GM21825 (cell line): ENCODE data around the gene TMEM203.

ENCODE experiments used
- ATAC-seq: cut with Tn5 transposase; IDR thresholded peaks from one replicate; pipeline ENCODE4 v1.9.1; 2021; ENCODE audit warnings: mild to moderate bottlenecking, moderate library complexity; ENCODE audit not compliant: unreplicated experiment

Gene TMEM203

DNA sequence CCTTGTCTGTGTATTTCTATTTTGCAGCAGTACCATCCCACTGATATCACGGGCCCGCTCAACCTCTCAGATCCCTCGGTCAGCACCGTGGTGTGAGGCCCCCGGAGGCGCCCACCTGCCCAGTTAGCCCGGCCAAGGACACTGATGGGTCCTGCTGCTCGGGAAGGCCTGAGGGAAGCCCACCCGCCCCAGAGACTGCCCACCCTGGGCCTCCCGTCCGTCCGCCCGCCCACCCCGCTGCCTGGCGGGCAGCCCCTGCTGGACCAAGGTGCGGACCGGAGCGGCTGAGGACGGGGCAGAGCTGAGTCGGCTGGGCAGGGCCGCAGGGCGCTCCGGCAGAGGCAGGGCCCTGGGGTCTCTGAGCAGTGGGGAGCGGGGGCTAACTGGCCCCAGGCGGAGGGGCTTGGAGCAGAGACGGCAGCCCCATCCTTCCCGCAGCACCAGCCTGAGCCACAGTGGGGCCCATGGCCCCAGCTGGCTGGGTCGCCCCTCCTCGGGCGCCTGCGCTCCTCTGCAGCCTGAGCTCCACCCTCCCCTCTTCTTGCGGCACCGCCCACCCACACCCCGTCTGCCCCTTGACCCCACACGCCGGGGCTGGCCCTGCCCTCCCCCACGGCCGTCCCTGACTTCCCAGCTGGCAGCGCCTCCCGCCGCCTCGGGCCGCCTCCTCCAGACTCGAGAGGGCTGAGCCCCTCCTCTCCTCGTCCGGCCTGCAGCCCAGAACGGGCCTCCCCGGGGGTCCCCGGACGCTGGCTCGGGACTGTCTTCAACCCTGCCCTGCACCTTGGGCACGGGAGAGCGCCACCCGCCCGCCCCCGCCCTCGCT lies 37.5 kb downstream of the TMEM203 start:
- ATAC-seq, result no peak

DNA sequence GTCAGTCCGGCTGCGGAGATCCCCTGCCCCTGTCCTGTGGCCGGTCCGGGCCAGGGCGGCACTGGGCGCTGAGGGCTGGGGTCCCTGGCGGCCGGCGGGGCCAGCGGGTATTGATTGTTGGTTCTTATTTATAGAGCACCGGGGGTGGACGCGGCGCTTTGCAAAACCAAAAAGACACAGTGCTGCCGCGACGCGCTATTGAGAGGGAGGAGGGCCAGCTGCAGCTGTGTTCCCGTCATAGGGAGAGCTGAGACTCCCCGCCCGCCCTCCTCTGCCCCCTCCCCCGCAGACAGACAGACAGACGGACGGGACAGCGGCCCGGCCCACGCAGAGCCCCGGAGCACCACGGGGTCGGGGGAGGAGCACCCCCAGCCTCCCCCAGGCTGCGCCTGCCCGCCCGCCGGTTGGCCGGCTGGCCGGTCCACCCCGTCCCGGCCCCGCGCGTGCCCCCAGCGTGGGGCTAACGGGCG lies 38.1 kb downstream of the TMEM203 start:
- ATAC-seq, result no peak

DNA sequence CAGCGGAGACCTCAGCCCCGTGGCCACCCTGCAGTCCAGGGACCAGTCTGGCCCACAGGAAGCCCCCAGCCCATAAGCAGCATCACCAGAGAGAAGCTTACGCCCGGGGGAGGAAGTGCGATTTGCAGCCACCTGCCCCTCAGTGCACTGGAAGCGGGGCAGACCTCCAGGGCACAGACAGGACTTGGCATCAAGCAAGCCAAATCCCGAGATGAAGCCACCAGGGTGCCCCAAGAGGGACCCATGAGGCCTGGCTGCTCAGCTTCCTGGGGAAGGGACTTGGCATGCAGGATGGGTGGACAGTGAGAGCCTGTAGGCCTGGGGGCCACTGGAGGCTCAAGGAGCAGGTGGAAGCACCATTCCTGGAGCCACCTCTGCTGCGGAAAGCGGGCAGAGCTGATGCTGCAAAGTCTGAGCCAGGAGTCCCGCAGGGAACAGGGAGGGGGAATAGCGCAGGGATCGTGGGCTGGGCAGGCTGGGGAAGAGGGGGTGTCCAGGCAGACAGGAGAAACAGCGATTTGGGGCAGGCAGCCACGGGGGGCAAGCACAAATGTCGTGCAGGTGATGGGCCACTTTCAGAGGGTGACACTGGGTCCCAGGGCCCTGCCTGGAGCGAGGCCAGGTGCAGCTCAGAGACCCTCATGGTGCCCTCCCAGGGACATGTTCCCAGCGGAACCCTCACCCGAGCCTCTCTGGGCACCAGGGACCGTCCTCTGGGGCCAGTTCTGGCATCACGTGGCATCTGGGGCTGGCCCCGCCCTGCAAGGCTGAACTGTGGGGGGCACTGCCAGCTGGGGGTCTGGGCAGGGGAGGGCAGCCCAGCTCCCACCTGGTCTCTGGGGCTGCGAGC lies 38.8 kb downstream of the TMEM203 start:
- no peak for ATAC-seq

DNA sequence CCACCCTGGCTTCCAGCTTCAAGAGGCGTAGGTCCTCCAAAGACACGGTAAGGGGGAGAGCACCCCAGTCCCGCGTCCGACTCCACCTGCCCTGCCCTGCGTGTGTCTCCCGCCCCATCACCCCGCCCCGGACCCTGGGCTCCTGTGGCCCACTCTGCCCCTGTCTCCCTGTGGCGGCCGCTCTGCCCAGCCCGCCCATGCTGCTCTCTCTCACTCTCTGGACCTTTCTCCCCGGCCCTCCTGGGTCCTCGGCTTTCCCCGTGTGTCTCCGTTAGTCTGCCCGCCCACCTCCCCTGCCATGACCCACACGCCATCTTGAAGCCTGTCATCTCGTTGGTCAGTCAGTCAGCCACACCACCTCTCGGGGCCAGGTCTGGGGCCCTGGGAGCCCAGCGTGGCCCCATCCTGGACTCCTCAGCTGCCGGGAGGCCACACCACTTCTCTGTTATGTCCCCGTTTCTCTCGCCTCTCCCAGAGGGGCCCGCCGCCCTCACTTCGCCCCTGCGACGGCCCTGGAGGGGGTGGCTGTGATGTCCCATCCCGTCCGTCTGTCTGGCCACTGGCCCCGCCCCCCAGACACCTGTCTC lies 40.1 kb downstream of the TMEM203 start:
- no peak for ATAC-seq

DNA sequence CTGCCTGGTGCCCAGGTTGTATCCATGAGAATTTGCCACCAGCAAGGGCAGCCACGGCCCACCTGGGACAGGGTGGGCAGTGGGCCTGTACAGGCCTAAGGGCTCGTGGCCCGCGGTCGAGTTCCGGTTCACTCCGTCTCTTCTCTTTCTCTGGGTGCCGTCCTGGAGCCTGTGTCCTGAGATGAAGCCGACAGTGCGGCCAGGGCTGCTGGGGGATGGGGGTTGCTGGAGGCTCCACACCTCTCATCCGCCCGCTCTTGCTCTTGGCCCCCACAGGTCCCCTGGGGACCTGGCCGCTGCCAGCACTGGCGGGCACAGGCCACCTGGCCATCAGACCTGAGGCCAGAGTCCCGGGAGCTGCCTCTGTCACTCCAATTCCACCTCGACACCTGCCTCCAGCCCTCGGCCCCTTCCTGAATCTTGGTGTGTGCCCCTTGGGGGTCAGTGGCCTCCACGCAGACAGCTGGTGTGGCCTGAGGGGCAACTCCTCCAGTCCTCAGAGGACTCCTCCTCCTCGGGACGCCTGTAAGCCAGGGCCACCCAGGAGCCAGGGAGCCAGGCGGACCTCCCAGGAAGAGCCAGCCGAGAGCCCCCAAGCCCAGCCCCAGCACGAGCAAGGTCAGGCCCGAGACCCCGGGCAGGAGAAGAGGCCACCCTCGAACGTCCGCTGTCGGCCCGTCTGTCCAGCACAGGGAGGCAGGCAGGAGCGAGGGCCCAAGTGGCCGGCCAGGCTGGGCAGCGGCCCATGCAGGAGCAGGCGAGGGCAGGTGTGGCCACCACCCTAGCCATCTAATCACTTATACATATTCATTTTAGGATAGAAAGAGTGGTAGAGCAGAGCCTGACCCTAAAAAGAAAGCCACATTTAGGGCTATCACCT lies 40.8 kb downstream of the TMEM203 start:
- ATAC-seq, result no peak

DNA sequence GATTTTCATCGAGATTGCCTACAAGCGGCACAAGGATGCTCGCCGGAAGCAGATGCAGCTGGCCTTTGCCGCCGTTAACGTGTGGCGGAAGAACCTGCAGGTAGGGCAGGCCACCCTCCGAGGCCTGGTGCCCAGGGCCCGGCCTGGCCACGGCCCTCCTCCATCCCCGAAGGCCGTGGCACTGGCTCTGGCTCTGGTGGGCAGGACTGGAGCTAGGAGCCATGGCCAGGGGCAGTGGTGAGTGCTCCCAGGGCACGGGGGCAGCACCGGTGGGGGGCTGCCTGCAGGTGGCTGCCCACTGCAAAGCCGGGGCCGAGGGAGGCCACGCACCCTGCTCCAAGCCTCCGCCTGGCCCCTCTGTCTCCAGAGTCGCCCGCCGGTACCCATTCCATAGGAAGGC lies 41.6 kb downstream of the TMEM203 start:
- no peak for ATAC-seq

DNA sequence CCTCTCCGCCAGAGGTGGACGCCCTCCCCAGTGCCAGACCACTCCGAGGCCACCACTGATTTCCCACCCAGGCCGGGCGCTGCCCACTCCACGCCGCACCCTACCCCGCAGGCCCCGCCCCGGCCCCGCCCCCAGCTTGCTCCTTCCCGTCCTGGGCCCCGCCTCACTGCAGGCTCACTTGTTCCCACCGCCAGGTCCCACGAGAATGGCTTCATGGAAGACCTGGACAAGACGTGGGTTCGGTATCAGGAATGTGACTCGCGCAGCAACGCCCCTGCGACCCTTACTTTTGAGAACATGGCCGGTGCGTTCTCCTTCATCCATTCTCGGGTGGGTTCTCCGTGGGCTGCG lies 42.1 kb downstream of the TMEM203 start:
- ATAC-seq, result no peak

DNA sequence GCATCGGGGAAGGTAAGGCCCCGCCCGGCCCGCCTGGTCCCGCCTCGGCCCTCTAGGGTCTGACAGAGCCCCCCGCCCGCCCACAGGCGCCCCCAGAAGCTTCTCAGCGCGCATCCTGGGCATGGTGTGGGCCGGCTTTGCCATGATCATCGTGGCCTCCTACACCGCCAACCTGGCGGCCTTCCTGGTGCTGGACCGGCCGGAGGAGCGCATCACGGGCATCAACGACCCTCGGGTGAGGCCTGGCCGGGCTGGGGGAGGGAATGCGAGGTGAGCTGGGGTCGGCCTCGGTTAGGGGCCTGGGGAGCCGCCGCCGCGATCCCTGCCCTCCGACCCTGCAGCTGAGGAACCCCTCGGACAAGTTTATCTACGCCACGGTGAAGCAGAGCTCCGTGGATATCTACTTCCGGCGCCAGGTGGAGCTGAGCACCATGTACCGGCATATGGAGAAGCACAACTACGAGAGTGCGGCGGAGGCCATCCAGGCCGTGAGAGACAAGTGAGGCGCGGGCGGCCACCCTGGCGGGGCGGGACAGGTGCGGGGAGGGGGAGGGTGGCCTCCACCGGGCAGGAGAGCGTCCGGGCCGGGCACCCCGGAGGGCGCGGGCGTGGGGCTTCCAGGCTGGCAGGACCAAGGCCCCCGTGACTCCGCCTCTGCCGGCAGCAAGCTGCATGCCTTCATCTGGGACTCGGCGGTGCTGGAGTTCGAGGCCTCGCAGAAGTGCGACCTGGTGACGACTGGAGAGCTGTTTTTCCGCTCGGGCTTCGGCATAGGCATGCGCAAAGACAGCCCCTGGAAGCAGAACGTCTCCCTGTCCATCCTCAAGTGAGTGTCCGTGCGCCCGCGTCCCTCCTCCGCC lies 42.7 kb downstream of the TMEM203 start:
- ATAC-seq, result no peak

DNA sequence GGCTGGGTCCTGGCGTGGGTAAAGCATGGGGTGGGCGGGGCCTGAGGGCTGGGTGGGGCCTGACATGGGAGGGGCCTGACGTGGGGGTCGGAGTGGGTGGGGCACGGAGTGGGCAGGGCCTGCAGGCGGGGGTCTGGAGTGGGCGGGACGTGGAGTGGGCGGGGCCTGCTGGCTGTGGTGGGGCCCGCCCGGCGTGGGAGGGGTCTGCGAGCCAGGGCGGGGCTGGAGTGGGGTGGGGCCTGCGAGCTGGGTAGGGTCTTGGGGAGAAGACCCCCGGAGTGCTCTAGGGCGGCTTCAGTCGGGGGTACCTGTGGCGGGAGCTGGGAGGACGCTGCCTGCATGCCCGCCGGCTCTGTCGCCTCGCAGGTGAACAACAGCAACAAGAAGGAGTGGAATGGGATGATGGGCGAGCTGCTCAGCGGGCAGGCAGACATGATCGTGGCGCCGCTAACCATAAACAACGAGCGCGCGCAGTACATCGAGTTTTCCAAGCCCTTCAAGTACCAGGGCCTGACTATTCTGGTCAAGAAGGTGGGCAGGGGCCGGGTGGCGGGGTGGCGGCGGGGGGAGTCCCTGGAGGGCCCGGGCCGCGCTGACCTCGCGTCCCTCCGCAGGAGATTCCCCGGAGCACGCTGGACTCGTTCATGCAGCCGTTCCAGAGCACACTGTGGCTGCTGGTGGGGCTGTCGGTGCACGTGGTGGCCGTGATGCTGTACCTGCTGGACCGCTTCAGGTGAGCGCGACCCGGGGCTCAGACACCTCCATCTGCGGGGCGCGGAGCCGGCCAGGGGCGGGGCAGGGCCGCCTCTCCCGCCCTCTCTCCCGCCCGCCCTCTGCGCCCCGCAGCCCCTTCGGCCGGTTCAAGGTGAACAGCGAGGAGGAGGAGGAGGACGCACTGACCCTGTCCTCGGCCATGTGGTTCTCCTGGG lies 43.6 kb downstream of the TMEM203 start:
- no peak for ATAC-seq

DNA sequence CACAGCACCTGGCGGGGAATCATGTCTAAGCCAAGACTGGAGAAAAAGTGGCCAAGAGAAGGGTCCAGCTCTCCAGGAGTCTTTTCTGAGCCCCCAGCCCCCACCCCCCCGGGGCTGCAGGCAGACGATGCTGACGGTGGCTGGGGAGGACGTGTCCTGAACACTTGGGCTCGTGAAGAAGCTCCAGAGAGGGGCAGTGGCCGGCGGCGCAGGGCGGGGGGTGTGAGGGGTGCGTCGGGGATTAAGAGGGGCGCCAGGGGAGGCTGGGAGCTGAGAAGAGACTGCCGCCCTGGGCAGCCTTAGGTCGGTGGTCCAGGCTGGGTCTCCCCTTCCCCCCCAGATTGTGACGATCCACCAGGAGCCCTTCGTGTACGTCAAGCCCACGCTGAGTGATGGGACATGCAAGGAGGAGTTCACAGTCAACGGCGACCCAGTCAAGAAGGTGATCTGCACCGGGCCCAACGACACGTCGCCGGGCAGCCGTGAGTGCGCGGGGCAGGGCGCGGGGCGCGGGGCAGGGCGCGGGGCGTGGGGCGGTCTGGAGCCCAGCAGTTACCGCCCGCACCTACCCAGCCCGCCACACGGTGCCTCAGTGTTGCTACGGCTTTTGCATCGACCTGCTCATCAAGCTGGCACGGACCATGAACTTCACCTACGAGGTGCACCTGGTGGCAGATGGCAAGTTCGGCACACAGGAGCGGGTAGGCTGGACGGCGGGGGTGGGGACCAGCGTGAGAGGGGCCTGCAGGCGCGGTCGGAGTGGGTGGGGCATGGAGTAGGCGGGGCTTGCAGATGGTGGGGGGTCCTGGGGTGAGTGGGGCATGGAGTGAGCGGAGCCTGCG lies 44.5 kb downstream of the TMEM203 start:
- no peak for ATAC-seq

DNA sequence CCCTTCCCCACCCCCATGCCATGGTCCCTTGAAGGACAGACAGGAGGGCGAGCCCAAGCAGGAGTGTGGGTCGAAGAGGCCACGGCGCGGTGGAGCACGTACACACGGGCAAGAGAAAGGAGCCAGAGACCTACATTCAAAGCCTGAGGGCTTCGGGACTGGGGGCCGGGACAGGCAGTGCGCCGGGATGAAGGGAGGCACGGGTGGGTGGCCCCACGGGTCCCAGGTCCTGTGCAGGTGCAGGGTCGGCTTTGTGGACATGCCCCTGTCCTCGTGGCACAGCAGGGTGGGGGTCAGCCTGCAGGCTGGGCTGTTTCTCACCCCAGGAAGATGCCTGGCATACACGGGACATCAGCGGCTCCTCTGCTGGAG lies 45.4 kb downstream of the TMEM203 start:
- no peak for ATAC-seq

DNA sequence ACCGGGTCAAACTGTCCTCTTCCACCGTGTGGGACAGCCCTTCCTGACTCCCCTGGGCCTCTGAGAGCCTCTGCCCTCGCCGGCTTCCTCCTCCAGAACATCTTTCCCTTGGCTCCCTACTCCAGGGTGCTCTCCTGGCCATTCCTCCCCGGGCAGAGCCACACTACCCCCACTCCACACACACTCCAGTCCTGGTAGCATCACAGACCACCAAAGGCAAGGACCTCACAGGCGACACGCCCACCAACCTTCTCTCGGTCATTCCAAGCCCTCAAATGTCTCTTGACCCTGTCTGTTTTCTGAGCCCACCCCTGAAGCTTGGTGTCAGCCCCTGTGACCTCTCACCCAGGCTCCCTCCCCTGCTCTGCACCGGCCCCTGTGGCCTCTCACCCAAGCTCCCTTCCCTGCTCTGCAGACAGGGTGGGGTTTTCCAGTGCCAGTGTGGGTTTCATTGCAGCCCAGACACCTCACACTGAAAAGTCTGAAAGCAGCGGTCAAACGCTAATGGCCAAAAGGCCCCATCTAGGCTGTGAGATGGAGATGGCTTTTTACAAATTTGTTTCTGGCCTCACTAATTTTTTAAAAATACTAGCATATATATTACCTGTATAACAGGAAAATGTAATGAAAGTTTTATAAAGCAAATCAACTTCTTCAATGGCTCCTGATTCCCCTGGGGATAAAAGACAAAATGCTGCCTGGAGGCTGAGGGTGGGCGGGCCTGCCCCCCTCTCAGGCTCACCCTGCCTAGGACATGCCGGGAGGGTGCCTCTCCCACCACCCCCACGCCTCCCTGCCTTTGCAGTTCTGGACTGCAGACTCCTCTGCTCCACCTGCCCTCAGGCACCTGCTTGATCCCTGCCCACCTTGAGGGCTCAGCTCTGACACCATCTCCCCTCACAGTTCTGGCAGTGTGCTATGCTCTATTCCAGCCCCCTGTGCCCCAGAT lies 46.1 kb downstream of the TMEM203 start:
- ATAC-seq, result no peak

DNA sequence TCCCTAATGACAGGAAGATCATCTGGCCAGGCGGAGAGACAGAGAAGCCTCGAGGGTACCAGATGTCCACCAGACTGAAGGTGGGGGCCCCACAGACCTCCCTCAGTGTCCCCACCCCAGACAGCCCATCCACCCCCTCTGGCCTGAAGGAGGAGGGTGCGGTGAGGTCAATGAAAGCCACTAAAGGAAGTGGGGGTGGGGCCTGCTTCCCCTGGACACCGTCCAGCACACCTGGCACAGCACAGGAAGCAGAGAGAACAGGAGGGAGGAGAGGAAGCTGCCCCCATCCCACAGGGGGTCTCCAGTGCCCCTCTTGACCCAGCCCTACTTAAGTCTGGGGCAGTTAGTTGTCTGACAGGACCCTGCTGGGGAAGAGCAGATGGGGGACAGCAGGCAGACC lies 46.8 kb downstream of the TMEM203 start:
- ATAC-seq, result no peak

DNA sequence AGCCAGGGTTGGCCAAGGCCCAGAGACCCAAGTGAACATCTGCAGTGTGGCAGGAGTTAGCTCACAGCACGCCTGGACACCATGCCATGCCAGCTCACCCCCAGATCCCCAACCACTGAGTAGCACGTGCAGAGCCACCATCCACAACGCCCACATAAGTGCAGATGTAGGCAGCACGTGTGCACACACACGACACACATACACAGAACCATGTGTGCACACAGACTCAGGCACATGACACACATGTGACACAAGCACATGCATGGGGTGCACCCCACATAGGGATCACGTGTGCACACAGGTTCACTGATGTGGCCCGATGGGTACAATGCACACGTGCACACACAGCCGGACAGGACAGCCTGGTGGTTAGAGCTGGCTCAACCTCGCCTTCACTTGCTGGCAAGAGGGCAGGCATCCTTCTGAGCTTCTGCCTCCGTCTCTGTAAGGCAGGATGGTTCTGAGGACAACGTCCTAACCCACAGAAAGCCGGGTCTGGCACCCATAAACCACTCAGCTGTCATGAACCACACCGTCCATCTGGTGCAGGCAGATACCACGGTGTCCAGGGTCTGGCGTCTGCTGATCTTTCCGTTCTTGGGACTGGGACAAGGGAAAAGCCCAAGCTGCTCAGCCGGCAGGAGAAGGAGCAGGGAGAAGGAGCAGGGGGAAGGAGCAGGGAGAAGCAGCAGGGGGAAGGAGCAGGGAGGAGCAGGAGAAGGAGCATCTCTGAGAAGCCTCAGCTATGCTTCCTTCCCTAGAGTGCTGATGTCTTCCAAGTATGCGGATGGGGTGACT lies 47.6 kb downstream of the TMEM203 start:
- ATAC-seq, result no peak

DNA sequence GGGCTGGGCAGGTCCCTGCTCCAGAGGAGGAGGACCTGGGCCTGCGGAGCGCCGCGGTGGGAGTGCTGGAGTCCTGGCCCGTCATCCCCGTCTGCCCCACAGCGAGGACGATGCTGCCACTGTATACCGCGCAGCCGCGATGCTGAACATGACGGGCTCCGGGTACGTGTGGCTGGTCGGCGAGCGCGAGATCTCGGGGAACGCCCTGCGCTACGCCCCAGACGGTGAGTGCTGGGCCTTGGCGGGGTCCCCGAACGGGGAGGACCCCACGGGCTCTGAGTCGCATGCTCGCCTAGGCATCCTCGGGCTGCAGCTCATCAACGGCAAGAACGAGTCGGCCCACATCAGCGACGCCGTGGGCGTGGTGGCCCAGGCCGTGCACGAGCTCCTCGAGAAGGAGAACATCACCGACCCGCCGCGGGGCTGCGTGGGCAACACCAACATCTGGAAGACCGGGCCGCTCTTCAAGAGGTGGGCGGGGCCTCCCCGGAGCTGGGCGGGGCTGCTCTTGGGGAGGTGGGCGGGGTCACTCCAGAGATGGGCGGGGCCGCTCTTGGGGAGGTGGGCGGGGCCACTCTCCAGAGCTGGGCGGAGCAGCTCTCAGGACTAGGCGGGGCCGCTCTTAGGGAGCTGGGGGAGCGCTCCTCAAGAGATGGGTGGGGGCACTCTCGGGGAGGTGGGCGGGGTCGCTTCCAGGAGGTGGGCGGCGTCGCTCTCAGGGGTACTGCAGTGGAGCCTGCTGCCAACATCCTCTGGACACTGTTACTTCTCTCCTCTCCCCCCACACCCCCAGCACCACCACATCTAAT lies 48.7 kb downstream of the TMEM203 start:
- no peak for ATAC-seq
